GM21515 (cell line): ENCODE results near the gene P2RX2.

Experiments
- ATAC-seq: cut with Tn5 transposase; IDR thresholded peaks from one replicate; pipeline ENCODE4 v1.9.1; 2021; ENCODE audit not compliant: unreplicated experiment

Gene P2RX2

GRCh38 chr12:132635076-132635955, 16.7 kb downstream of the P2RX2 start:
- ATAC-seq, result no peak

GRCh38 chr12:132637811-132638210, 19.2 kb downstream of the P2RX2 start:
- no peak for ATAC-seq

- no peak for ATAC-seq
Observed at GRCh38 chr12:132638541-132639408, 20.2 kb downstream of the P2RX2 start.

GRCh38 chr12:132639956-132640520, 21.5 kb downstream of the P2RX2 start:
- no peak for ATAC-seq

GRCh38 chr12:132640936-132641335, 22.4 kb downstream of the P2RX2 start:
- ATAC-seq, result no peak

- no peak for ATAC-seq
Observed at GRCh38 chr12:132641811-132642650, 23.5 kb downstream of the P2RX2 start.

GRCh38 chr12:132642846-132643835, 24.6 kb downstream of the P2RX2 start:
- ATAC-seq, result no peak

- ATAC-seq, result no peak
Observed at GRCh38 chr12:132646850-132647249, 28.3 kb downstream of the P2RX2 start.

- ATAC-seq, result no peak
Observed at GRCh38 chr12:132647858-132648257, 29.3 kb downstream of the P2RX2 start.

- ATAC-seq, result no peak
Observed at GRCh38 chr12:132648616-132649225, 30.1 kb downstream of the P2RX2 start.

- ATAC-seq, result no peak
Observed at GRCh38 chr12:132649226-132649945, 30.8 kb downstream of the P2RX2 start.

- ATAC-seq, result no peak
Observed at GRCh38 chr12:132651444-132652100, 33.0 kb downstream of the P2RX2 start.

GRCh38 chr12:132653567-132654290, 35.2 kb downstream of the P2RX2 start:
- no peak for ATAC-seq

GRCh38 chr12:132657004-132657727, 38.6 kb downstream of the P2RX2 start:
- no peak for ATAC-seq

- ATAC-seq, result no peak
Observed at GRCh38 chr12:132658149-132658894, 39.7 kb downstream of the P2RX2 start.

- ATAC-seq, result no peak
Observed at GRCh38 chr12:132659146-132659545, 40.6 kb downstream of the P2RX2 start.
